Keratinocyte (primary cell): Measurements from ENCODE around the gene DPYD. TPM values are rescaled to one million over a fixed set of nuclear protein-coding genes. Genes with fewer than 3 reads are reported as not detected.

Experiments used
- DNase-seq: peaks from one replicate; pipeline ENCODE4 v3.0.0-alpha.2; 2011; ENCODE audit warnings: low read depth, missing footprints, low spot score
- FAIRE-seq: peaks from 2 replicates; lab custom pipeline; 2011; peaks lifted over from hg19 to GRCh38; lab: Jason Lieb, UNC
- H2AFZ ChIP-seq: 2 replicates; pipeline ENCODE4 v1.6.0; 2012; ENCODE audit warnings: low read length, control low read depth, inconsistent platforms; ENCODE audit not compliant: control insufficient read depth
- H3K27ac ChIP-seq: 2 replicates; pipeline ENCODE4 v1.5.1; 2011; ENCODE audit warnings: low read length; ENCODE audit not compliant: control insufficient read depth, insufficient read depth
- H3K27me3 ChIP-seq: 3 replicates; pipeline ENCODE4 v1.6.0; 2011; ENCODE audit warnings: low read length; ENCODE audit not compliant: control insufficient read depth, insufficient read depth; ENCODE audit errors: extremely low read depth
- H3K36me3 ChIP-seq, 2 experiments: 2 replicates in 1 of 2; 3 replicates in 1 of 2; pipeline ENCODE4 v1.5.1; 2011; ENCODE audit warnings: low read length in 2 of 2, mild to moderate bottlenecking in 1 of 2; ENCODE audit not compliant: control insufficient read depth in 2 of 2, insufficient read depth in 2 of 2; ENCODE audit errors: extremely low read depth in 1 of 2
- H3K4me1 ChIP-seq: 3 replicates; pipeline ENCODE4 v1.5.1; 2011; ENCODE audit warnings: low read length; ENCODE audit not compliant: control insufficient read depth, insufficient read depth; ENCODE audit errors: extremely low read depth
- H3K4me2 ChIP-seq: 3 replicates; pipeline ENCODE4 v1.6.0; 2011; ENCODE audit warnings: low read depth, low read length; ENCODE audit not compliant: control insufficient read depth, insufficient read depth; ENCODE audit errors: extremely low read depth
- H3K4me3 ChIP-seq, 3 experiments: fragments of 200-600 bp in 1 of 3; sonication (generic) in 1 of 3; 2 replicates in 2 of 3; 3 replicates in 1 of 3; pipeline ENCODE4 v1.5.1; 2011 to 2016; ENCODE audit warnings: low read length in 3 of 3, mild to moderate bottlenecking in 3 of 3, control low read depth in 2 of 3, inconsistent platforms in 1 of 3, low read depth in 1 of 3, mixed read lengths in 1 of 3, mixed run types in 1 of 3, moderate library complexity in 1 of 3; ENCODE audit not compliant: control insufficient read depth in 2 of 3, insufficient read depth in 2 of 3; ENCODE audit errors: extremely low read depth in 1 of 3
- H3K79me2 ChIP-seq: 2 replicates; pipeline ENCODE4 v1.6.0; 2012; ENCODE audit warnings: low read length; ENCODE audit not compliant: control insufficient read depth, insufficient read depth
- H3K9ac ChIP-seq: 3 replicates; pipeline ENCODE4 v1.6.0; 2011; ENCODE audit warnings: low read length; ENCODE audit not compliant: control insufficient read depth, insufficient read depth; ENCODE audit errors: extremely low read depth
- H3K9me1 ChIP-seq: 3 replicates; pipeline ENCODE4 v1.6.0; 2011; ENCODE audit warnings: low read length; ENCODE audit not compliant: control insufficient read depth, insufficient read depth; ENCODE audit errors: extremely low read depth
- H3K9me3 ChIP-seq: 2 replicates; pipeline ENCODE4 v1.5.1; 2012; ENCODE audit warnings: low read depth, low read length; ENCODE audit not compliant: control insufficient read depth
- H4K20me1 ChIP-seq: 3 replicates; pipeline ENCODE4 v1.6.0; 2011; ENCODE audit warnings: low read length; ENCODE audit not compliant: control insufficient read depth, insufficient read depth; ENCODE audit errors: extremely low read depth
- EZH2 ChIP-seq: IDR thresholded peaks from one replicate; pipeline ENCODE4 v1.6.1; 2012; ENCODE audit warnings: inconsistent platforms, mild to moderate bottlenecking, low read length, moderate library complexity
- dilution Hi-C: fragments of 300-500 bp; cut with MboI; formaldehyde crosslinking; loops from one replicate; pipeline ENCODE4 v1.7.0; 2020; ENCODE audit warnings: low sequenced_read_pairs; ENCODE audit not compliant: extremely low pct_ligation_motif_present
- polyA plus RNA-seq, 5 experiments: library from polyadenylated mRNA; depleted of rRNA in 3 of 5; stranded (reverse) in 3 of 5; stranded (forward) in 1 of 5; unstranded in 1 of 5; fragments of >200 nt; gene quantifications; 1 replicate in 1 of 5; 2 replicates in 3 of 5; 3 replicates in 1 of 5; pipeline versions ENCODE4 v1.2.1 to v1.2.3, GENCODE V29; 2011 to 2012; ENCODE audit warnings: missing spikeins in 2 of 5, low read depth in 1 of 5, low replicate concordance in 1 of 5
- TF ChIP-seq, protein P1 (sequence below), 3 experiments: IDR thresholded peaks in 1 of 3; conservative IDR thresholded peaks in 1 of 3; optimal IDR thresholded peaks in 1 of 3; 2 replicates in 2 of 3; 3 replicates in 1 of 3; pipeline versions ENCODE3 to v1.5.1; 2011; ENCODE audit warnings: low read length in 3 of 3, mild to moderate bottlenecking in 3 of 3, moderate library complexity in 2 of 3, control low read depth in 1 of 3, inconsistent platforms in 1 of 3; ENCODE audit not compliant: insufficient read depth in 2 of 3; ENCODE audit errors: extremely low read depth in 1 of 3

Gene DPYD
- polyA plus RNA-seq, 1 donor (not counting 4 experiments of a cell fraction or from before 2014, with no cell fraction given), result 1.9 TPM

DNA sequence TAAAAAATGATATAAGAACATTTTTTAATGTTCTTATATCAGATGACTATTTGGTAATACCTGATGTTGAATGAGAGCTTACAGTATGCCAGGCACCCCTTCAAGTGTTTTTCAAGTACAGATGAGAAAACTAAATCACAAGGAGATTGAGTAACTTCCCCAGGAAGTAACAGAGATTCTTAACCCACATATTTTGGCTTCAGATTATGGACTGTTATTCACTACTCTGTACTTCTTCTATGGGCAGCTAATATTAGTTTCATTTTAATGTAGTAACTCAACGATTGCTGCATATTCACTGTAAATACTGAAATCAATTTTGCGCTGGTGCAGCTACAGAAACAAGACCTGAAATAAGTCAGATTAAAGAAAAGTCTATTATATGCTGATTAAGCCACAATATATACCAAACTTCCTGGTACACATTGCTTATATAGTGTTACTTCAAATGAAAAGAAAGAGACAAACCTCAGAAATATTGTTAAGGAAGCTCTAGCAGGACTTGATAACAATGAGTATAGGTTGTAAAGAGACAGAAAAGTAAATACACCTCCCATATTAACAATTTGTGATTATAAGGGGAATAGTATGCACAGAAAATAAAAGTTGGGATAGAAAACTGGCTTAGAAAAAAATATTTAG, 19.7 kb downstream of the DPYD start:
- Histone ChIP-seq H3K9ac (no peak overlapping the region), H3K4me2 (no peak overlapping the region), H3K4me3 (no peak overlapping the region), H4K20me1 (no peaks in the 10 kb centered on the region), H2AFZ (no peak overlapping the region), H3K27me3 (no peaks in the 10 kb centered on the region), H3K9me1 (no peaks in the 10 kb centered on the region), H3K9me3 (no peaks in the 10 kb centered on the region), H3K79me2 (no peaks in the 10 kb centered on the region), H3K27ac (no peak overlapping the region), H3K36me3 (no peaks in the 10 kb centered on the region), H3K4me1 (no peaks in the 10 kb centered on the region)
- no peak for TF ChIP-seq EZH2
- TF ChIP-seq, protein P1, sequence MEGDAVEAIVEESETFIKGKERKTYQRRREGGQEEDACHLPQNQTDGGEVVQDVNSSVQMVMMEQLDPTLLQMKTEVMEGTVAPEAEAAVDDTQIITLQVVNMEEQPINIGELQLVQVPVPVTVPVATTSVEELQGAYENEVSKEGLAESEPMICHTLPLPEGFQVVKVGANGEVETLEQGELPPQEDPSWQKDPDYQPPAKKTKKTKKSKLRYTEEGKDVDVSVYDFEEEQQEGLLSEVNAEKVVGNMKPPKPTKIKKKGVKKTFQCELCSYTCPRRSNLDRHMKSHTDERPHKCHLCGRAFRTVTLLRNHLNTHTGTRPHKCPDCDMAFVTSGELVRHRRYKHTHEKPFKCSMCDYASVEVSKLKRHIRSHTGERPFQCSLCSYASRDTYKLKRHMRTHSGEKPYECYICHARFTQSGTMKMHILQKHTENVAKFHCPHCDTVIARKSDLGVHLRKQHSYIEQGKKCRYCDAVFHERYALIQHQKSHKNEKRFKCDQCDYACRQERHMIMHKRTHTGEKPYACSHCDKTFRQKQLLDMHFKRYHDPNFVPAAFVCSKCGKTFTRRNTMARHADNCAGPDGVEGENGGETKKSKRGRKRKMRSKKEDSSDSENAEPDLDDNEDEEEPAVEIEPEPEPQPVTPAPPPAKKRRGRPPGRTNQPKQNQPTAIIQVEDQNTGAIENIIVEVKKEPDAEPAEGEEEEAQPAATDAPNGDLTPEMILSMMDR (optimal IDR thresholded peaks at IDR 0.05 in 1 of 3, IDR thresholded peaks at IDR 0.05 in 1 of 3, conservative IDR thresholded peaks at IDR 0.05 in 1 of 3; ENCODE audit: extremely low read depth in 1 of 3, insufficient read depth in 2 of 3, low read length in 3 of 3), result no peak
- no peak for DNase-seq
- dilution Hi-C loops, result no loop called here
- no peak for FAIRE-seq

DNA sequence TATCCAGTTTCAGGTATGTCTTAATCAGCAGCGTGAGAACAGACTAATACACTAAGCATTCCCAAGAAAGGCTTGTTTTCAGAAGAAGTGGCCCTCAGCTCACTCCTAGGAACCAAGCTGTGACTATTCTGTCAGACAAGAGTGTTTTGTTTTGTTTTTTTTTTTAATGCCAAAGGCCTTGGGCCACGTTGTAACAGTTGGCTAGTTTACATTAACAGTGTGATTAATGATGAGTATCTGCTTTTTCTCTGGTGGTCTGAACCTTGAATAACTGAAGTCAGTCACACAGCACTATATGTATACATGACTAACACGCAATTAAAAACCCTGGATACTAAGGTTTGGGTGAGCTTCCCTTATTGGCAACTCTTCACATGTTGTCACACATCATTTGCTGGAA, 21.9 kb downstream of the DPYD start:
- Histone ChIP-seq H3K9ac (no peak overlapping the region), H3K9me1 (no peaks in the 10 kb centered on the region), H3K4me2 (no peak overlapping the region), H3K4me3 (no peak overlapping the region), H4K20me1 (no peaks in the 10 kb centered on the region), H3K9me3 (no peaks in the 10 kb centered on the region), H2AFZ (no peak overlapping the region), H3K79me2 (no peaks in the 10 kb centered on the region), H3K27me3 (no peaks in the 10 kb centered on the region), H3K27ac (no peak overlapping the region), H3K36me3 (no peaks in the 10 kb centered on the region), H3K4me1 (peaks cover 4% of the 10 kb centered on the region)
- FAIRE-seq (no peak), DNase-seq (no peak)
- TF ChIP-seq, protein P1 (optimal IDR thresholded peaks at IDR 0.05 in 1 of 3, IDR thresholded peaks at IDR 0.05 in 1 of 3, conservative IDR thresholded peaks at IDR 0.05 in 1 of 3; ENCODE audit: extremely low read depth in 1 of 3, insufficient read depth in 2 of 3, low read length in 3 of 3), result no peak
- TF ChIP-seq EZH2, result no peak
- dilution Hi-C loops, result no loop called here
